ENCODE results near the gene METTL13. TPM values are rescaled to one million over a fixed set of nuclear protein-coding genes. Genes with fewer than 3 reads are reported as not detected.

Gene METTL13
- total RNA-seq, 1 experiment from 2014 or later: 41.9 TPM

- H3K27me3 ChIP-seq (ENCODE audit: control insufficient read depth, insufficient read depth, low read length): no peaks in the 10 kb centered on the region
- ATAC-seq (no peak), DNase-seq (ENCODE audit: low read depth, low spot score) (no peak)
- ChIA-PET CTCF (no interaction called here), POLR2A (no interaction called here)
- in situ Hi-C loops (cut with HindIII; ENCODE audit: low pct_unique_long_range_greater_than_20kb, low sequenced_read_pairs) (no loop called here), intact Hi-C loops (cut with micrococcal nuclease; ENCODE audit: unreplicated experiment) (no loop called here)
- H3K27ac ChIP-seq (ENCODE audit: low read length): no peak overlapping the region
- BruUV-seq (replicated peaks): no TSS peak
- H3K36me3 ChIP-seq (ENCODE audit: control insufficient read depth, insufficient read depth, low read length): no peaks in the 10 kb centered on the region
- H3K9me3 ChIP-seq (ENCODE audit: control insufficient read depth, insufficient read depth, low read depth, low read length): no peaks in the 10 kb centered on the region
- no peak for TF ChIP-seq POLR2AphosphoS5 (IDR thresholded peaks at IDR 0.05; ENCODE audit: low read depth, low read length)
- no peak for TF ChIP-seq SIN3A (IDR thresholded peaks at IDR 0.05; ENCODE audit: borderline replicate concordance, insufficient read depth, low read depth, low read length)
- no peak for TF ChIP-seq REST (IDR thresholded peaks at IDR 0.05; ENCODE audit: insufficient read depth in 1 of 2, low read depth in 2 of 2, low read length in 1 of 2)
- no peak for TF ChIP-seq TCF7L2 (IDR thresholded peaks at IDR 0.05; ENCODE audit: low read depth, low read length)
- no peak for TF ChIP-seq CTCF (IDR thresholded peaks at IDR 0.05)
- H3K4me3 ChIP-seq (ENCODE audit: low read depth in 2 of 2, low read length in 2 of 2): no peak overlapping the region
- no peaks in the 10 kb centered on the region for H3K4me1 ChIP-seq (ENCODE audit: control insufficient read depth, insufficient read depth, low read length)
Measured at GRCh38 chr1:171748651-171749050, 32.8 kb upstream of the METTL13 start.

GRCh38 chr1:171751221-171751620 is 30.2 kb upstream of the METTL13 start:
- Histone ChIP-seq H3K9me3 (ENCODE audit: control insufficient read depth, insufficient read depth, low read depth, low read length) (no peaks in the 10 kb centered on the region), H3K4me1 (ENCODE audit: control insufficient read depth, insufficient read depth, low read length) (no peaks in the 10 kb centered on the region), H3K36me3 (ENCODE audit: control insufficient read depth, insufficient read depth, low read length) (no peaks in the 10 kb centered on the region), H3K27ac (ENCODE audit: low read length) (no peak overlapping the region), H3K27me3 (ENCODE audit: control insufficient read depth, insufficient read depth, low read length) (no peaks in the 10 kb centered on the region), H3K4me3 (ENCODE audit: low read depth in 2 of 2, low read length in 2 of 2) (no peak overlapping the region)
- intact Hi-C loops (cut with micrococcal nuclease; ENCODE audit: unreplicated experiment) (no loop called here), in situ Hi-C loops (cut with HindIII; ENCODE audit: low pct_unique_long_range_greater_than_20kb, low sequenced_read_pairs) (no loop called here)
- no peak for DNase-seq (ENCODE audit: low read depth, low spot score)
- POLR2A ChIA-PET: no interaction called here
- no TSS peak for BruUV-seq (replicated peaks)
- CTCF ChIA-PET: no interaction called here
- no peak for ATAC-seq
- no peak for TF ChIP-seq REST (IDR thresholded peaks at IDR 0.05; ENCODE audit: insufficient read depth in 1 of 2, low read depth in 2 of 2, low read length in 1 of 2)
- TF ChIP-seq POLR2AphosphoS5 (IDR thresholded peaks at IDR 0.05; ENCODE audit: low read depth, low read length): no peak
- no peak for TF ChIP-seq CTCF (IDR thresholded peaks at IDR 0.05)
- TF ChIP-seq TCF7L2 (IDR thresholded peaks at IDR 0.05; ENCODE audit: low read depth, low read length): no peak
- TF ChIP-seq SIN3A (IDR thresholded peaks at IDR 0.05; ENCODE audit: borderline replicate concordance, insufficient read depth, low read depth, low read length): no peak

All from Panc1 (cell line).